K562 (cell line): Measurements from ENCODE around the gene ABCA13. TPM values are rescaled to one million over a fixed set of nuclear protein-coding genes. Genes with fewer than 3 reads are reported as not detected.

Experiments used
- CREBBP ChIP-seq: IDR thresholded peaks from one replicate; pipeline ENCODE4 v1.6.1; 2012; ENCODE audit warnings: low read depth, mild to moderate bottlenecking, control low read depth, inconsistent platforms, low read length
- NFE2L1 ChIP-seq: fragments of 450-650 bp; IDR thresholded peaks from 2 replicates; pipeline ENCODE4 v1.6.1; 2016; ENCODE audit warnings: missing genetic modification characterization, low read depth, mild to moderate bottlenecking, missing compliant biosample characterization, moderate library complexity, borderline replicate concordance
- PHB ChIP-seq: fragments of 250-450 bp; sonication (Bioruptor Pico); IDR thresholded peaks from 2 replicates; pipeline ENCODE4 v1.5.0; 2021
- STAT5B ChIP-seq: fragments of 250-450 bp; sonication (Bioruptor Pico); IDR thresholded peaks from 2 replicates; pipeline ENCODE4 v1.8.0; 2021; ENCODE audit warnings: mild to moderate bottlenecking, inconsistent platforms
- ZNF318 ChIP-seq, 2 experiments: fragments of 450-650 bp; IDR thresholded peaks; 2 replicates each; pipeline ENCODE4 v1.6.1; 2016; ENCODE audit warnings: mild to moderate bottlenecking in 2 of 2, borderline replicate concordance in 1 of 2, low read depth in 1 of 2, moderate library complexity in 1 of 2
- ZNF592 ChIP-seq: fragments of 450-650 bp; IDR thresholded peaks from 2 replicates; pipeline ENCODE4 v1.6.1; 2017; ENCODE audit warnings: antibody characterized with exemption, mild to moderate bottlenecking
- ZNF644 ChIP-seq: fragments of 200-800 bp; sonication (Bioruptor generic); IDR thresholded peaks from 2 replicates; pipeline ENCODE4 v1.6.1; 2016; ENCODE audit warnings: low read depth, missing genetic modification characterization, missing compliant biosample characterization
- ZSCAN32 ChIP-seq: fragments of 450-650 bp; formaldehyde crosslinking; IDR thresholded peaks from 2 replicates; pipeline ENCODE4 v1.4.0; 2020; ENCODE audit warnings: mild to moderate bottlenecking, moderate library complexity
- polyA plus RNA-seq, 8 experiments: library from polyadenylated mRNA; depleted of rRNA in 4 of 8; stranded (reverse) in 5 of 8; unstranded in 3 of 8; fragments of >200 nt; fragmentation: Nextera tagmentation in 2 of 8; fragmentation: Illumina TruSeq in 1 of 8; extraction: Ambion mirVana in 2 of 8; extraction: Trizol in 1 of 8; gene quantifications; 2 replicates each; pipeline versions ENCODE4 v1.2.1 to v1.2.3, GENCODE V29; 2011 to 2014; ENCODE audit warnings: inconsistent platforms in 1 of 8, missing spikeins in 1 of 8
- total RNA-seq, 7 experiments: library from RNA; depleted of rRNA in 6 of 7; stranded (reverse); fragments of >200 nt in 6 of 7; fragmentation: Illumina TruSeq in 2 of 7; extraction: Trizol in 2 of 7; gene quantifications; 2 replicates each; pipeline versions ENCODE4 v1.2.1 to v1.2.3, GENCODE V29; 2011 to 2021; ENCODE audit warnings: low replicate concordance in 1 of 7
- TF ChIP-seq, protein P1 (sequence below): sonication (generic); formaldehyde crosslinking; IDR thresholded peaks from 2 replicates; pipeline ENCODE4 v1.8.0; 2022; ENCODE audit warnings: missing genetic modification reagents, mild to moderate bottlenecking, moderate library complexity, borderline replicate concordance

ABCA13 gene
- total and polyA plus RNA-seq, 9 of the 15 experiments (the other 6 are each of a cell fraction or from before 2014, with no cell fraction given): 0.14 to 1.5 (median 0.38) TPM

GRCh38 chr7:48213226-48213625 is 42.0 kb downstream of the ABCA13 start (continued):
- TF ChIP-seq ZNF592 (no peak), STAT5B (no peak), NFE2L1 (no peak), ZNF644 (no peak), PHB (no peak), ZSCAN32 (CRISPR knock-in tag) (no peak), CREBBP (no peak), ZNF318 (IDR thresholded peaks at IDR 0.05; ENCODE audit: borderline replicate concordance in 1 of 2, low read depth in 1 of 2) (no peak)
- TF ChIP-seq, protein P1, sequence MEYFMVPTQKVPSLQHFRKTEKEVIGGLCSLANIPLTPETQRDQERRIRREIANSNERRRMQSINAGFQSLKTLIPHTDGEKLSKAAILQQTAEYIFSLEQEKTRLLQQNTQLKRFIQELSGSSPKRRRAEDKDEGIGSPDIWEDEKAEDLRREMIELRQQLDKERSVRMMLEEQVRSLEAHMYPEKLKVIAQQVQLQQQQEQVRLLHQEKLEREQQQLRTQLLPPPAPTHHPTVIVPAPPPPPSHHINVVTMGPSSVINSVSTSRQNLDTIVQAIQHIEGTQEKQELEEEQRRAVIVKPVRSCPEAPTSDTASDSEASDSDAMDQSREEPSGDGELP (CRISPR knock-in tag): no peak
- TF ChIP-seq, all 486 proteins: peak for 0
